ENCODE measurements around the gene EPOP.

DNA sequence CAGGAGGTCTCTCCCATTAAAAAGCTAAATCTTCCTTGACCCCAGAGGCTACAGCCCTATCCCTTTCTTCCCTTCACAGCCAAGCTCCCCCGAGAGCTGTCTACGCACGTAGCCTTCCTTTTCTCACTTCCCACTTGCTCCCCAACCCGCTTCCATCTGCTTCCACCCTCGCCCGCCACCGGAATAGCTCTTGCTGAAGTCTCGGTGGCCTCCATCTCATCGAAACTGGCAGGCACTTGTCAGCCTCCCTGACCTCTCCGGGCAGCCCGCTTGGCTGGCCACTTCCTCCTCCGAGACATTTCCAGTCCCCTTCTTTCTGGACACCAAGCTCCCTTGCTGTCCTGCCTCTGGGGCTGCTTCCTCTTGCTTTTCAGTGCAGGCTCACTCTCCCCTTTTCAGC, 10.7 kb upstream of the EPOP start:
- TF ChIP-seq, protein P1, sequence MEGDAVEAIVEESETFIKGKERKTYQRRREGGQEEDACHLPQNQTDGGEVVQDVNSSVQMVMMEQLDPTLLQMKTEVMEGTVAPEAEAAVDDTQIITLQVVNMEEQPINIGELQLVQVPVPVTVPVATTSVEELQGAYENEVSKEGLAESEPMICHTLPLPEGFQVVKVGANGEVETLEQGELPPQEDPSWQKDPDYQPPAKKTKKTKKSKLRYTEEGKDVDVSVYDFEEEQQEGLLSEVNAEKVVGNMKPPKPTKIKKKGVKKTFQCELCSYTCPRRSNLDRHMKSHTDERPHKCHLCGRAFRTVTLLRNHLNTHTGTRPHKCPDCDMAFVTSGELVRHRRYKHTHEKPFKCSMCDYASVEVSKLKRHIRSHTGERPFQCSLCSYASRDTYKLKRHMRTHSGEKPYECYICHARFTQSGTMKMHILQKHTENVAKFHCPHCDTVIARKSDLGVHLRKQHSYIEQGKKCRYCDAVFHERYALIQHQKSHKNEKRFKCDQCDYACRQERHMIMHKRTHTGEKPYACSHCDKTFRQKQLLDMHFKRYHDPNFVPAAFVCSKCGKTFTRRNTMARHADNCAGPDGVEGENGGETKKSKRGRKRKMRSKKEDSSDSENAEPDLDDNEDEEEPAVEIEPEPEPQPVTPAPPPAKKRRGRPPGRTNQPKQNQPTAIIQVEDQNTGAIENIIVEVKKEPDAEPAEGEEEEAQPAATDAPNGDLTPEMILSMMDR (IDR thresholded peaks at IDR 0.05; ENCODE audit: low read depth, low read length, poor library complexity, severe bottlenecking): no peak
- no peak for TF ChIP-seq EZH2phosphoT487 (IDR thresholded peaks at IDR 0.05; ENCODE audit: borderline replicate concordance, low read length)
